ENCODE data around the gene CFAP410. TPM values are rescaled to one million over a fixed set of nuclear protein-coding genes. Genes with fewer than 3 reads are reported as not detected.

CFAP410 gene
- total and polyA plus RNA-seq, 2 donors from 2014 or later = 23.3 to 45.3 TPM

- Histone ChIP-seq H3K9ac (ENCODE audit: low read length in 3 of 3) (no peak overlapping the region), H3K4me1 (ENCODE audit: control insufficient read depth in 2 of 3, insufficient read depth in 2 of 3, low read depth in 1 of 3, low read length in 3 of 3) (no peaks in the 10 kb centered on the region), H3K27me3 (ENCODE audit: control insufficient read depth, insufficient read depth, low read length) (no peaks in the 10 kb centered on the region), H3K36me3 (ENCODE audit: control insufficient read depth in 2 of 3, insufficient read depth in 3 of 3, low read length in 3 of 3) (no peaks in the 10 kb centered on the region), H3K27ac (ENCODE audit: low read depth in 2 of 2, low read length in 2 of 2) (no peak overlapping the region), H3K9me3 (ENCODE audit: control insufficient read depth in 2 of 3, insufficient read depth in 1 of 3, low read length in 3 of 3) (peaks cover 0 to 12% (median 1%) of the 10 kb centered on the region in 3 donors), H3K4me3 (ENCODE audit: low read length in 3 of 3) (no peak overlapping the region)
- peak in 4 of 5 donors; percentile 16 to 48 (median 38) for DNase-seq
- TF ChIP-seq CTCF (IDR thresholded peaks at IDR 0.05; ENCODE audit: borderline replicate concordance, extremely low read depth, insufficient read depth) = no peak
- intact Hi-C loops (cut with DNase I) = no loop called here
- no peak for FAIRE-seq
Measured at GRCh38 chr21:44379991-44380865, 41.0 kb upstream of the CFAP410 start.

GRCh38 chr21:44379515-44379848 is 40.3 kb upstream of the CFAP410 start:
- H3K9ac ChIP-seq (ENCODE audit: low read length in 3 of 3) = no peak overlapping the region
- no peaks in the 10 kb centered on the region for H3K27me3 ChIP-seq (ENCODE audit: control insufficient read depth, insufficient read depth, low read length)
- intact Hi-C loops (cut with DNase I) = no loop called here

GRCh38 chr21:44378646-44379514 is 39.7 kb upstream of the CFAP410 start:
- Histone ChIP-seq H3K9ac (ENCODE audit: low read length in 3 of 3) (no peak overlapping the region), H3K36me3 (ENCODE audit: control insufficient read depth in 2 of 3, insufficient read depth in 3 of 3, low read length in 3 of 3) (no peaks in the 10 kb centered on the region), H3K9me3 (ENCODE audit: control insufficient read depth in 2 of 3, insufficient read depth in 1 of 3, low read length in 3 of 3) (no peaks in the 10 kb centered on the region), H3K27me3 (ENCODE audit: control insufficient read depth, insufficient read depth, low read length) (no peaks in the 10 kb centered on the region), H3K27ac (ENCODE audit: low read depth in 2 of 2, low read length in 2 of 2) (no peak overlapping the region), H3K4me3 (ENCODE audit: low read length in 3 of 3) (no peak overlapping the region), H3K4me1 (ENCODE audit: control insufficient read depth in 2 of 3, insufficient read depth in 2 of 3, low read depth in 1 of 3, low read length in 3 of 3) (no peaks in the 10 kb centered on the region)
- DNase-seq = peak in 1 of 5 donors; percentile 58
- no peak for FAIRE-seq
- intact Hi-C loops (cut with DNase I) = no loop called here
- TF ChIP-seq CTCF (IDR thresholded peaks at IDR 0.05; ENCODE audit: borderline replicate concordance, extremely low read depth, insufficient read depth) = no peak

More at GRCh38 chr21:44379515-44379848, 40.3 kb upstream of the CFAP410 start:
- peaks cover 0 to 5% (median 0%) of the 10 kb centered on the region in 3 donors for H3K9me3 ChIP-seq (ENCODE audit: control insufficient read depth in 2 of 3, insufficient read depth in 1 of 3, low read length in 3 of 3)
- H3K27ac ChIP-seq (ENCODE audit: low read depth in 2 of 2, low read length in 2 of 2) = no peak overlapping the region
- no peak for TF ChIP-seq CTCF (IDR thresholded peaks at IDR 0.05; ENCODE audit: borderline replicate concordance, extremely low read depth, insufficient read depth)
- no peak overlapping the region for H3K4me3 ChIP-seq (ENCODE audit: low read length in 3 of 3)
- no peaks in the 10 kb centered on the region for H3K4me1 ChIP-seq (ENCODE audit: control insufficient read depth in 2 of 3, insufficient read depth in 2 of 3, low read depth in 1 of 3, low read length in 3 of 3)
- FAIRE-seq (no peak), DNase-seq (peak in 1 of 5 donors; percentile 58)
- no peaks in the 10 kb centered on the region for H3K36me3 ChIP-seq (ENCODE audit: control insufficient read depth in 2 of 3, insufficient read depth in 3 of 3, low read length in 3 of 3)

All from kidney (tissue), 14 donors.